Stimulated activated CD8-positive, alpha-beta memory T cell treated with anti-CD3 and anti-CD28 coated beads, Interleukin-7, amount 100 ng/mL, for 48 hours (primary cell): ENCODE data around the gene PTMS.
"Not testable (repeated sequence)": the region's sequence is repeated elsewhere in the genome, so short reads cannot be mapped to it uniquely, and the experiment has no call there.

Source experiments
- DNase-seq, 2 donors: peaks; one replicate each; pipeline ENCODE4 v3.0.0-alpha.2; 2020; ENCODE audit warnings: low read depth in 1 of 2; ENCODE audit errors: extremely low read depth in 1 of 2

The PTMS gene, protein sequence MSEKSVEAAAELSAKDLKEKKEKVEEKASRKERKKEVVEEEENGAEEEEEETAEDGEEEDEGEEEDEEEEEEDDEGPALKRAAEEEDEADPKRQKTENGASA

DNA sequence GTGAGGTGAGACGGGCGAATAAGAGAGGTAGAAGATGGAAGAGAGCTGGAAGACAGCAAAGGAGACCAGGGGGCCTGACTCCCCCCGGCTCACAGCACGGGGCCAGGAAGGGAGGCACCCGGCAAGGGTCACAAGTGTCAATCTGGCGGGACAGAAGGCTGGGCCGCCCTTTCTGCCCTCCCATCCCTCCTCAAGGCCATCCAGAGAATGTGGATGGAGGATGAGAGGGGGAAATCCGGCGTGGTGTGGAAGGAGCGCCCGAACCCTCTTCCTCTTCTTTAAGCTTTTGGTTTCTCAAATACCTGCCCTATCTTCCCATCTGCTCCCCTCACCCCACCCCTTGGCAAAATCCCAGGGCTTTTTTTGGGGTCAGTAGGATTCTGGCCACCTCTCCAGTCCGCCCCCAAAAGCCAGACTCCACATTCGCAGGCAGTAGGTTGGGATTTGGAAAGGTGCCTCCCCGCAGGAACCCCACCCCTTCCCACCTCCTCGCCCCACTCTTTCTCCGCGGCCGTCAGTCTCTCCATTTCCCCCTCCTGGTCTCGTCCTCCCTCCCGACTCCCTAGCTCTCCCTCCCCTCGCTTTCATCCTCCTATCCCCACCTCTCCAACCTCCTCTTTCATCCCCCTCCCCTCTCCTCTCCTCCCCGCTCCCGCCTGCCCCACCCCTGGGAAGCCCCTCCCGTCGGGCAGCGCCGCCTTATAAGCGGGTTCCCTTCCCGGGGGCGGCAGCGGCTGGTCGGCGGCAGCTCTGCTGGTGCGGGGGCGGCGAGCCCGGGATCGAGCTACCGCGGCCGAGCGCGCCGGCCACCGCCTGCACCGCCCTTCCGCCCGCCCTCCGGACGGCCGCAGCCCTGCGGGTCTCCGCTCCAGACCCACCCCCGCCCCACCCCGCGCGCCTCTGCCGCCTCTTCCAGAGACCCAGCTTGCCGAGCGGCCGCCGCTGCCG is at the start of gene PTMS:
PTMS (plus strand) TSS at position 730 of the 948 bp plus-strand sequence. CDS start 343 bp downstream, outside the sequence.
- DNase-seq = no peak

DNA sequence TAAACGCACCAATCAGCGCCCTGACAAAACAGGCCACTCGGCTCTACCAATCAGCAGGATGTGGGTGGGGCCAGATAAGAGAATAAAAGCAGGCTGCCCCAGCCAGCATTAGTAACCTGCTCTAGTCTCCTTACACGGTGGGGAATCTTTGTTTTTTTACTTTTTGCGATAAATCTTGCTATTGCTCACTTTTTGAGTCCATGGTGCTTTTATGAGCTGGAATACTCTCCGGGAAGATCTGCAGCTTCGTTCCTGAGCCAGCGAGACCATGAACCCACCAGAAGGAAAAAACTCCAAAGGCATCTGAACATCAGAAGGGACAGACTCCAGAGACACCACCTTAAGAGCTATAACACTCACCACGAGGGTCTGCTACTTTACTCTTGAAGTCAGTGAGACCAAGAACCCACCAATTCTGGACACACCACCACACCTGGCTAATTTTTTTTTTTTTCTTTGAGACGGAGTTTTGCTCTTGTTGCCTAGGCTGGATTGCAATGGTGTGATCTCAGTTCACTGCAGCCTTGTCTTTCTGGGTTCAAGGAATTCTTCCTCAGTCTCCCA is 49.2 kb upstream of the PTMS start:
- DNase-seq = no peak

DNA sequence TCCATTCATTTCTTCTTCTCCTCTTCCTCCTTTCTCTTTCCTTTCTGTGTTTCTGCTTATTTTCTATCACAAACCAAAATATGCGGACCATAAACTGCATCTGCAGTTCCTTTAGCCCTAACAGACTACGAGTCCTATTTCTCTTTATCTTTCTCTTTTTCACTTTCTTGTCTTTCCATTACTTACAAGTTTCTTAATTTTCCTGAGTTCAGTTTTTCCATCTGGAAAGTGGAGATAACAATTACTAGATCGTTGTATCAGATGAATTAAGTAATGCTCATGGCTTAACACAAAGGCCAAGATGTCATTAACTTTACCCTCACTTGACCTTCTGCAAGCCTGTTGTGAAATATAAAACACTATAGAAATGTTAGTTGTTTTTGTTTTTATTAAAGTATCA is 43.3 kb upstream of the PTMS start:
- DNase-seq = no peak

DNA sequence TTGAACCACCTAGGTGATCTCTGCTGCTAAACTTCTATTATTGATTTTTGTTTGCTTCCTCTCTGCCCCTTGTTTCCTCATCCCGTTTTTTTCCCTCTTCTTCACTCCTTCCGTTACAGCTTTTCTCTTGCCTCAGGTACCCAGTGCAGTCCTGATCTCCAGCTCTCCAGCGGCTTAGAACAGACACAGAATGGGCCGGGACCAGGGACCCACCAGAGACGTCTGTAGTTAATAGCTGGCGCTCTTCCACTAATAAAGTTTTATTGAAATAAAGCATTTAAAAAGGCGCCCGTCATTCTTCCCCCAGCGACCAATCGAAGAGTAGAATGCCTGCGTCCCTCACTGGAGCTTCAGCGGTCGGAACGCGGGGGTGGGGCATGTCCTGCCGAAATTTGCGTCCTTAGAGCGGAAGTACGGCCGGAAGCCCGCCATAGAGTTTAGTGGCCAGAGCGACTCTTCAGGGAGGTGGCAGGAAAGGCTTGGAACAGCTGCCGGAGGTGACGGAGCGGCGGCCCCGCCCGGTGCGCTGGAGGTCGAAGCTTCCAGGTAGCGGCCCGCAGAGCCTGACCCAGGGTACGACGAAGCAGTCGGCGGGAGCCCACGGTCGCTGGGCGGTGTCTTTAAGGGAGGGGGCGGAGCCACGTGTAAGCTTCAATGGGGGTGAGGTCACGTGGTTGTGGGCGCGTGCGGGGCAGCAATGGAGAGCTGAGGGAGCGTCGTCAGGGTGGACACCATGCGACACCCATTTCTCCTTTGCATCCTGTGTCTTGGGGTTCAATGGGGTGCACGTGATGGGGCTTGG is 42.4 kb upstream of the PTMS start, which contains the start of gene COPS7A:
COPS7A (plus strand) TSS at position 440 of the 802 bp plus-strand sequence. CDS start 611 bp downstream, outside the sequence.
- peak; percentile 96 to 99 for DNase-seq

DNA sequence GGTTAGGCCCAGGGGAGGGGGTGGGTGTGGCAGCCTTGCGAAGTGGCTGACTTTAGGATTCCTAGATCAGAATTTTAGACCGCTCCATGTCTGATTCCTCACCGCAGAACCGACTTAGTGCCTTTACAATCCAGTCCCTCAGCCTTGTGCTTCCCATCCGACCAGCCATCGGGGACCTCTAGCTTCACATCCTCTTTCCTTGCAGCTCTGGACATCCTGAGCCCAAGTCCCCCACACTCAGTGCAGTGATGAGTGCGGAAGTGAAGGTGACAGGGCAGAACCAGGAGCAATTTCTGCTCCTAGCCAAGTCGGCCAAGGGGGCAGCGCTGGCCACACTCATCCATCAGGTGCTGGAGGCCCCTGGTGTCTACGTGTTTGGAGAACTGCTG is 41.8 kb upstream of the PTMS start:
- no peak for DNase-seq

DNA sequence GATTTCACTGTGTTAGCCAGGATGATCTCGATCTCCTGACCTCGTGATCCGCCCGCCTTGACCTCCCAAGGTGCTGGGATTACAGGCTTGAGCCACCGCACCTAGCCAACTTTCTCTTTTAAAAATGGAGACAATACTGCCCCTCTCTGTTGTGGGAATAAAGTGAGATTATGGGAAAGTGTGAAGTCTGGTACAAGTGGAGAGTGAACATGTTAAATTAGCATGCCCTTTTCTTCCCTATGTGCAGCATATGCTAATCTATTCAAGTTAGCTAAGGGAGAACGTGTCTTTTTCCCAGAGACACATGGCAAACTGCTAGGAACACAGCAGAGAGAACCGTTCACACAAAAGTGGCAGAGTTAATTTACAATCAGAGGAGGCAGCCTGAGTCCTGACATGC is 40.8 kb upstream of the PTMS start:
- DNase-seq = no peak

DNA sequence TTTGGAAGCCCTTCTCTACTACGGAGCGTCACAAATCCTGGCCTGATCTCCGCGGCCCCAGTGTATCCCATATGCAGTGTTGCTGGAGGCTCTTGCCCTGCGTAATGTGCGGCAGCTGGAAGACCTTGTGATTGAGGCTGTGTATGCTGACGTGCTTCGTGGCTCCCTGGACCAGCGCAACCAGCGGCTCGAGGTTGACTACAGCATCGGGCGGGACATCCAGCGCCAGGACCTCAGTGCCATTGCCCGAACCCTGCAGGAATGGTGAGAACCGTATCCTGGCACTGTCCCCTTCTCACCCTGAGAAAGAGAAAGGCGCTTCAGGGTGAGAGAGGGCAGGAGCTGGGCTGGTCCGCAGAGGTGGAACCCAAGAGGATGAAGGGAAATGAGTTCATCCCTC is 37.0 kb upstream of the PTMS start:
- no peak for DNase-seq

DNA sequence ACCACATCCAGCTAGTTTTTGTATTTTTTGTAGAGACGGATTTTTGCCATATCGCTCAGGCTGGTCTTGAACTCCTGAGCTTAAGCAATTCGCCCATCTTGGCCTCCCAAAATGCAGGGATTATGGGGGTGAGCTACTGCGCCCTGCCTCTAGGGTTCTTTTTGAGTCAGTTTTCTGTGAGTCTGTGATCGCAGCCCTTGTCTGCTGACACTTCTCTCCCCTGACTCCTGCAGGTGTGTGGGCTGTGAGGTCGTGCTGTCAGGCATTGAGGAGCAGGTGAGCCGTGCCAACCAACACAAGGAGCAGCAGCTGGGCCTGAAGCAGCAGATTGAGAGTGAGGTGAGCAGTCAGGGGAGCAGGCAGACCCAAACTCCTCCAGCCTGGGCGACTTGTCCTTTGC is 36.0 kb upstream of the PTMS start:
- no peak for DNase-seq

DNA sequence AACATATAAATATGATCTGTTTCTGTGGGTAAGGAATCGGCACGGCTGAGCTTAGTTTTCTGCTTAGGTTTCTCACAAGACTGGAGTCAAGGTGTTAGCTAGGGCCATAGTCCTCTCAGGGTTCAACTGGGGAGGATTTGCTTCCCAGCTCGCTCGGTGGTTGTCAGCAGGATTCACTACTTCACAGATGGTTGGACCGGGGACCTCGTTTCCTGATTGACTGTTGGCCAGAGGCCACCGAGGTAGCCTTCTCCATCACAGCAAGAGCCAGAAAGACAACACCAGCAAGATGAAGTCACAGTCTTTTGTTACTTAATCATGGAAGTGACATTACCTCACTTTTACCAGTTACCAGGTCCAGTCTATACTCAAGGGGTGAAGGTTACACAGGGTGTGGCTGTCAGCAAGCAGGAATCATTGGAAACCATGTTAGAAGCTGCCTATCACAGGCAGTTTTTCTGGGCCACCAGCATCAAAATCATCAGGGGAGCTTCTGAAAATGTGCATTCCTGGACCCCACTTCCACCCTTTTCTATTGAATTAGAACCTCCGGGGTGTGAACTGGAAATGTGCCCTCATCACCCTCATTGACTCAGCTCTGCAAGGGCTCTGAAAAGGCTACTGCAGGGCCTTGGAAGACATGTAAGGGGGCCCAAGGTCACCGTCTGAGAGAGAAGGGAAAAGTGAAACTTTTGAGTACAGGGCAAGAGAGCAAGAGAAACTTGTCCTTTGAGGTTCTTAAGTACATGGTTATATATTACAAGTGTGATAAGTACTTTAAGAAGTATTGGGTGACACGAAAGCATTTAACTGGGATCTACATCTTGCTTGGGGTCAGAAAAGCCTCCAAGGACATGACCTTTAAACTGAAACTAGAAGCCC is 31.4 kb upstream of the PTMS start:
- no peak for DNase-seq

DNA sequence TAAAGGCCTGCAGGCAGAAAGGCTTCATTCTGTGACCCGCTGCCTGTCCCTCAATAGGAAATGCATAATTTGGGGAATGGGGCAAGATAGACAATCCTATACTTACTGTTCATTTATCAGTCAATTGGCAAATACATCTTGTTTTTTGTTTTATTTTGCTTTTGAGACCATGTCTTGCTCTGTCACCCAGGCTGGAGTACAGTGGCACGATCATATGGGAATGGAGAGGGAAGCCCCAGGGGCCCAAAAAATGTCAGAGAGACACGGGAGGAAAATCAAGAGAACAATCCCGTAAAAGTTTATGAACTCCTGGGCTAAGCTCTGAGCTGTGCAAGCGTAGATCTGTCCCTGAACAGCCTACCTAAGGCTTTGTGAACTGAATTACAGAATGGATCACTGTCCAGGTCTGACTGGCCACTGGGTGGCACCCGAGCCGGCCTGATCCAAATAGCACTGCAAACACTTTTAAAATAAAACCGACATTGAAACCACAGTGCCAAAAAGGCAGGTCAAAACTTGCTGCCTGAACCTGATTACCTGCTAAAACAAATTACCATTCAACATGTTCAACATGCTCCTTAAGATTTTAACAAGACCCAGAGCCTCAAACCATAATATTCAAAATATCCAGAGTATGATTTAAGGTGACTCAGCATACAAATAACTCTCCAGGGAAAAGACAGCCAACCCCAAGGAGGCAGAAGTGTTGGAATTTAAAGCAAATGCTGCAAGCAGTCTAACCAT is 30.5 kb upstream of the PTMS start:
- DNase-seq = peak in 1 of 2 donors; percentile 29

DNA sequence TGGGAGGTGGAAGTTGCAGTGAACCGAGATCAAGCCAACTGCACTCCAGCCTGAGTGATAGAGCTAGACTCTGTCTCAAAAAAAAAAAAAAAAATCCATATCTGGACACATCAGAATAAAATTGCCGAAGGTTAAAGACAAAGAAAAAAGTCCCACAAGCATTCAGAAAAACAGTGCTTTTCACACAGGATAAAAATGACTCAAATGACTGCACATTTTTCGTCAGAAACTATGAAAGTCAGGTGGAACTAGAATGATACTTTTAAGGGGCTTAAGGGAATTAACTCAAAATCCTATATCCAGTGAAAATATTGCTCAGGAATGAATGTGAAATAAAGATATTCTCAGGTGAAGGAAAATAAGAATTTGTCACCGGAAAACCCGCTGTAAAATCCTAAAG is 29.4 kb upstream of the PTMS start:
- no peak for DNase-seq

DNA sequence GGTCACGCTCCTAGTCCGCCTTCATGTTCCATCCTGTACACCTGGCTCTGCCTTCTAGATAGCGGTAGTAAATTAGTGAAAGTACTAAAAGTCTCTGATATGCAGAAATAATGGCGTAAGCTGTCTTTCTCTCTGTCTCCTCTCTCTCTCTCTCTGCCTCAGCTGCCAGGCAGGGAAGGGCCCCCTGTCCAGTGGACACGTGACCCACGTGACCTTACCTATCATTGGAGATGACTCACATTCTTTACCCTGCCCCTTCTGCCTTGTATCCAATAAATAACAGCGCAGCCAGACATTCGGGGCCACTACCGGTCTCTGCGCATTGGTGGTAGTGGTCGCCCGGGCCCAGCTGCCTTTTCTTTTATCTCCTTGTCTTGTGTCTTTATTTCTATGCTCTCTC is 24.1 kb upstream of the PTMS start:
- DNase-seq = not testable (repeated sequence)

DNA sequence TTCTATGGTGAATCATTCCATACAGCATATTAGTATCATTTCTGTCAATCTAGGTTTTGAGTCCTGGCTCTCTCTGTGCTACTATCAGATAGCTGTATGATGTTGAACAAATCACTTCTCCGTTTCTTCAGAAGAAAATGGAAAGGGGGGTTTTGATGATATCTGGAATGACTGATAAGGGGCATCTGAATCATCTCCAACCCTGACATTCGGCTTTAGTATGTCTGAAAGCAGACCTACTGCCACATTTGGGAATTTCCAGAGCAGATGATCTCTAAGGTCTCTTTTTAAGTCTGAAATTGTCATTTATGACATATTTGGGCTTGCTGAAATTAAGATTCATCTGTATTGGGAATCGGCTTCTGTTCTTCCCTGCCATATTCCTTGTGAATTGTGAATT is 23.3 kb upstream of the PTMS start:
- DNase-seq = no peak

DNA sequence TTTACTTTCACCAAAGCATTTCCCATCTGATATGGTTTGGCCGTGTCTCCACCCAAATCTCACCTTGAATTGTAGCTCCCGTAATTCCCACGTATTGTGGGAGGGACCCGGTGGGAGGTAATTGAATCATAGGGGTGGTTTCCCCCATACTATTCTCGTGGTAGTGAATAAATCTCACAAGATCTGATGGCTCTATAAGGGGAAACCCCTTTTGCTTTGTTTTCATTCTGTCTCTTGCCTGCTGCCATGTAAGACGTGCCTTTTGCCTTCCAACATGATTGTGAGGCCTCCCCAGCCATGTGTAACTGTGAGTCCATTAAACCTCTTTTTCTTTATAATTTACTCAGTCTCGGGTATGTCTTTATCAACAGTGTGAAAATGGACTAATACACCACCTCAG is 22.9 kb upstream of the PTMS start:
- DNase-seq = not testable (repeated sequence)

DNA sequence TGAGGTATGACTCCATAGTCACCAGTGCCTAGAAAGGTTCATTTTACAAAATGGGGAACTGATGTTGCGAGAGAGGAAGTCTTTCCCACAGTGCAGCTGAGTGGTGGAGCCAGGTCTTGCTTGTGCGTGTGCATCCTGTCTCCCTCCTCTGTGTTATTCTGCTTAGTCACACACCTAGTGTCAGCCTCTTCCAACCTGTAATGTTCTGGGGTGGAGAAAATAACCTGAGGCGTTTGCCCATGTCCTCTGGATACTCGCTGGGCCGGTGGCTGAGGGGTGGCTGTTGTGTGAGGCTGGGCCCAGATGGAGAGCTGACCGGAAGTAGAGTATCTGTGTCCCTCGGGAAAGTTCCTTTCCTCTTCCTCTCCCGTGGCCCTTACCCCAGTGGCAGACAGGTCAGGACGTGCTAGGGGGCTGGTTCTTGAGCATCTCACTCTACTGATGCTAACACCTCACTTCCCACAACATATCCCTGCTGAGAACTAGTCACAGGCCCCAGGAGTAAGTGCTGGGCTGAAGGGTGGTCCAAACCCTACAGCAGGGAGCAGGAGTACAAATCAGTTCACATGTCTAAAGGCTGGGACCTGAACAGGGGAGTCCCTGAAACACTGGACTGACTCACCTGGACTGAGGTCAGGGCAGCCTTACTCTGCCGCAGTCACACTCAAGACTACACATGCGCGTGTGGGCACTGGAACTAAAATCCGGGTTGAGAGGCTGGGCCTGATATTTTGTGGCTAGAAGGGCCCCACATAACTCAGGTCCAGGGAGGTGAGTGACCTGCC is 20.2 kb upstream of the PTMS start:
- no peak for DNase-seq

DNA sequence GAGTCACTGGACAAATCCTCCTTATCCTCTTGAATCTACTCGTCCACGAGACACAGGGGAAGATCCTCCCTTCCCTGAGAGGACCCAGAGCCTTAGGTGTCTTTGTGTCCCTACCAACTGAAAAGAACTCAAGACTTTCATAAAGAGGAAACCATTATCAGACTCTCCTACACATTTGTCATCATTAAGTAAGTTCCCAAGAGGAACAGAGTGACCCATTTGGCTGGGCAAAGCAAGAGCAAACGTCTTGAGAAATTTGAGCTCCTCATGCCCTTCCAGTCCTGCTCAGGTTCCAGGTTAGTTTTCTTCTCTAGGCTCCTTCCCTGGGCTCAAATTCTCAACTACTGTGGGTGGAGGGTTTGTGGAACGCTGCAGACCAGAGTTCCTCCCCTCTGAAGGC is 18.9 kb upstream of the PTMS start:
- DNase-seq = no peak

DNA sequence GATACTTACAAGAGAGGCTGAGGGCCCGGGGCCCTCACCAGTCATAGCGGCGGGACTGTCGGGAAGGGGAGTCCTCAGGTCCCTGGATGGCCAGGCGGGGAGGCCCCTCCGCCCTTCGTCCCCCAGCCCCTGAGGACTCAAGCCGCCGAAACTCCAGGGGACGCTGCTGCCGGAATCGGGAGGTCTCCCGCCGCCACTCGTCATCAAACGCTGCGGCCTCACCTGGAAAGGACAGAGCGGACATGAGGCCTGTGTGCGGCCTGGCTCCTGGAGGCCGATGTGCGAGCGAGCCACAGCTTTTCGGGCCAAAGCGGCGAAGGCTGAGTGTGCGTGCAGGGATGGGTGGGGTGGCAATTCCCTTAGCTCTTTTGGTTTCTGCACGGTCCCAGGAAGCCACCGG is 17.4 kb upstream of the PTMS start:
- no peak for DNase-seq

DNA sequence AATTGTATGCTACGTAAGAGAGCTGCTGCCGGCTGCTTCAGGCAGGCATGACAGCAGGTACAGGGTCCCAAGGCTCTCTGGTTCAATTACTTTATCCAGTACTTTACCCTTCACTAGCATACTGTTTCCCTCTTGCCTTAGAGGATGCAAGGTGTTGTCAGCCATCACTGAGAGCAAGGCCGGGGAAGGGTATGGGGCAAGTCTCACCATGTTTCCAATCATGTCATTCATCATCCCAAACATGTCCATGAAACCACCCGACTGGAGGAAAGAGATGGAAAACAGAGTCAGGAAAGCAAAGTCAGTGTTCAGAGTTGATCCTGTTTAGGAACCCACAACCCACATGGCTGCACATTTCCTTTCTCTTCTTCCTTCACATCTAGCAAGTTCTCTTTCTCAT is 15.7 kb upstream of the PTMS start:
- DNase-seq = no peak

DNA sequence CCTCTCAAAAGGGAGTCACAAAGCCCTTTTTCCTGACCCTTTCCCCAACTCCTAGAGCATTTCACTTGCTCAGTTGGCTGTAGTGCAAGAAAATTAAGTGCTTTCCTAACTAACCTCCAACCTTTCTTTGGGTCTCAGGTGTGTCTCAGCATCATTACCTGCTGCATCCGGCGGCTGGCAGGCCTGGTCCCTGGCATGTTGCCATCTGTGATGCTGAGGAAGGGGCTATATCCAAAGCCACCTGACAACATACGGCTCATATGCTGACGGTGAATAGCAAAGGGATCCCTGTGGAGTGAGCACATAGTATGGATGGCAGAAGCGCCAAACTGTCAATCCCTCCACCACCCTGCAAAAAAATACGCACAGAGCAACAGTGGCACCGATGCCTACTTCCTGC is 14.4 kb upstream of the PTMS start:
- no peak for DNase-seq
